GM12892 (cell line): ENCODE data around the gene CUL9.

Experiments used
- POLR2A ChIP-seq: IDR thresholded peaks from 2 replicates; pipeline ENCODE4 v1.6.1; 2011; ENCODE audit warnings: low read depth, low read length, control low read depth
- TAF1 ChIP-seq: IDR thresholded peaks from 2 replicates; pipeline ENCODE4 v1.6.1; 2011; ENCODE audit warnings: low read depth, mild to moderate bottlenecking, control low read depth, low read length, borderline replicate concordance

DNA sequence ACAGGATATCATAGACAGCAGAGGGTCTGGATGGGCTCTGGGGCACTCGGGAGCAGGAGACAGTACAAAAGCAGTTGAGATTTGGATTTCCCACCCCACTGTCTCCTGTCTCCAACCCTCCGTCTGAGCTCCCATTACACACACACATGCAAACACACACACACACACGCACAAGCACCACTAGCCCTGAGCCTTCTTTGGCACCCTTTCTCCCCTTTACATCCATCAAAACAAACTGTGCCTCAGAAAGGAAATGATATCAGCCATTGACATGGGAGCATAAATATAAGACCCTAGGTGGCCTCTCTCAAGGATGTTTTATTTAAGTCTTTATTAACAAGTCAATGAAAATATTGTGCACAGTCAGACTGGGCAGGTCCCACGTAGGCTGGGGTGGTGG lies 78.8 kb downstream of the CUL9 start:
- TF ChIP-seq POLR2A (no peak), TAF1 (no peak)
